Mammary epithelial cell (primary cell): ENCODE results near the gene MLXIP.

Experiments
- EZH2 ChIP-seq: IDR thresholded peaks from 2 replicates; pipeline ENCODE4 v1.6.1; 2012; ENCODE audit warnings: low read length, inconsistent platforms, borderline replicate concordance
- TF ChIP-seq, protein P1 (sequence below), 2 donors: IDR thresholded peaks in 1 of 2; conservative IDR thresholded peaks in 1 of 2; 2 replicates each; pipeline ENCODE4 v1.5.1; 2011 to 2012; ENCODE audit warnings: inconsistent platforms in 2 of 2, low read length in 2 of 2, mild to moderate bottlenecking in 2 of 2, control low read depth in 1 of 2, low read depth in 1 of 2; ENCODE audit not compliant: insufficient read depth in 1 of 2; ENCODE audit errors: extremely low read depth in 1 of 2

- TF ChIP-seq EZH2: no peak
- TF ChIP-seq, protein P1, sequence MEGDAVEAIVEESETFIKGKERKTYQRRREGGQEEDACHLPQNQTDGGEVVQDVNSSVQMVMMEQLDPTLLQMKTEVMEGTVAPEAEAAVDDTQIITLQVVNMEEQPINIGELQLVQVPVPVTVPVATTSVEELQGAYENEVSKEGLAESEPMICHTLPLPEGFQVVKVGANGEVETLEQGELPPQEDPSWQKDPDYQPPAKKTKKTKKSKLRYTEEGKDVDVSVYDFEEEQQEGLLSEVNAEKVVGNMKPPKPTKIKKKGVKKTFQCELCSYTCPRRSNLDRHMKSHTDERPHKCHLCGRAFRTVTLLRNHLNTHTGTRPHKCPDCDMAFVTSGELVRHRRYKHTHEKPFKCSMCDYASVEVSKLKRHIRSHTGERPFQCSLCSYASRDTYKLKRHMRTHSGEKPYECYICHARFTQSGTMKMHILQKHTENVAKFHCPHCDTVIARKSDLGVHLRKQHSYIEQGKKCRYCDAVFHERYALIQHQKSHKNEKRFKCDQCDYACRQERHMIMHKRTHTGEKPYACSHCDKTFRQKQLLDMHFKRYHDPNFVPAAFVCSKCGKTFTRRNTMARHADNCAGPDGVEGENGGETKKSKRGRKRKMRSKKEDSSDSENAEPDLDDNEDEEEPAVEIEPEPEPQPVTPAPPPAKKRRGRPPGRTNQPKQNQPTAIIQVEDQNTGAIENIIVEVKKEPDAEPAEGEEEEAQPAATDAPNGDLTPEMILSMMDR (conservative IDR thresholded peaks at IDR 0.05 in 1 of 2, IDR thresholded peaks at IDR 0.05 in 1 of 2; ENCODE audit: extremely low read depth in 1 of 2, insufficient read depth in 1 of 2, low read depth in 1 of 2, low read length in 2 of 2): no peak
Measured at GRCh38 chr12:122189626-122190475, 111.3 kb downstream of the MLXIP start.
